Ovary (tissue), 9 donors: ENCODE results near the gene TTC7B. TPM values are rescaled to one million over a fixed set of nuclear protein-coding genes. Genes with fewer than 3 reads are reported as not detected.

Experiments used
- DNase-seq, 5 donors: peaks; one replicate each; pipeline ENCODE4 v3.0.0-alpha.2; 2019 to 2020
- H3K27ac ChIP-seq, 2 donors: fragments of 200-600 bp; one replicate each; pipeline versions ENCODE4 v1.5.1 to v1.8.0; 2019 to 2022
- H3K27me3 ChIP-seq: fragments of 200-600 bp; one replicate; pipeline ENCODE4 v1.8.0; 2022
- H3K36me3 ChIP-seq: fragments of 200-600 bp; sonication (generic); one replicate; pipeline ENCODE4 v1.5.1; 2019
- H3K4me1 ChIP-seq: one replicate; pipeline ENCODE4 v1.8.1; 2013; ENCODE audit warnings: mild to moderate bottlenecking, moderate library complexity; ENCODE audit not compliant: insufficient read depth
- H3K4me3 ChIP-seq: fragments of 200-600 bp; sonication (generic); one replicate; pipeline ENCODE4 v1.5.1; 2017
- H3K9me3 ChIP-seq, 2 donors: fragments of 200-600 bp in 1 of 2; sonication (generic) in 1 of 2; one replicate each; pipeline versions ENCODE4 v1.5.1 to v1.8.1; 2013 to 2019; ENCODE audit warnings: mild to moderate bottlenecking in 1 of 2, moderate library complexity in 1 of 2
- CTCF ChIP-seq, 3 donors: fragments of 450-650 bp in 2 of 3; fragments of 200-600 bp in 1 of 3; IDR thresholded peaks; one replicate each; pipeline versions ENCODE4 v1.5.1 to v1.8.0; 2016 to 2022; ENCODE audit warnings: antibody characterized with exemption in 3 of 3, mild to moderate bottlenecking in 1 of 3
- EP300 ChIP-seq: sonication (generic); formaldehyde crosslinking; IDR thresholded peaks from one replicate; pipeline ENCODE4 v1.6.1; 2017; ENCODE audit warnings: antibody characterized with exemption
- POLR2A ChIP-seq: fragments of 450-650 bp; IDR thresholded peaks from one replicate; pipeline ENCODE4 v1.6.1; 2017; ENCODE audit warnings: antibody characterized with exemption, mild to moderate bottlenecking, moderate library complexity
- WGBS, 3 donors: extraction: QIAGEN DNeasy Blood & Tissue Kit in 1 of 3; methylation state at CpG; one replicate each; pipeline versions ENCODE4 v1.1.5 to v1.1.7; 2013 to 2017; 5-methylcytosine and 5-hydroxymethylcytosine counted together
- intact Hi-C, 4 donors: fragments of 100-400 bp; cut with DNase I; formaldehyde crosslinking; loops; one replicate each; pipeline versions ENCODE4 v1.11.0 to v1.15.1; 2022 to 2023
- polyA plus RNA-seq, 2 donors: library from polyadenylated mRNA; stranded (reverse); fragments of 200-250 nt in 1 of 2; fragments of 350-450 nt in 1 of 2; fragmentation: Illumina TruSeq in 1 of 2; extraction: RNeasy Lipid Tissue Mini Kit (QIAGEN cat#74804) in 1 of 2; gene quantifications; one replicate each; pipeline ENCODE4 v1.2.3, GENCODE V29; 2013 to 2014
- total RNA-seq, 7 donors: library from RNA; depleted of rRNA in 2 of 7; stranded (reverse); fragments of >200 nt in 2 of 7; fragmentation: NEBNext Ultra II Directional in 3 of 7; extraction: Animal tissue kit (Norgen Biotek cat#: 25700) in 3 of 7; gene quantifications; one replicate each; pipeline versions ENCODE4 v1.1.0 to v1.2.4, GENCODE V29; 2016 to 2023
- donor health status: DM: no; HTN: no; CAD: no; lungs with moderate emphysema.
- donor health status: DM: no; HTN: no; CAD: no.
- donor health status: Bipolar disorder and iron deficiency.
- donor health status: DM: yes; HTN: yes; CAD: no.
- donor health status: DM: no; HTN: no; CAD: no.
- donor health status: DM: yes; HTN: yes; CAD: no.

Gene TTC7B
- total and polyA plus RNA-seq, 9 donors, result 18.2 to 39.5 (median 34.2) TPM

DNA sequence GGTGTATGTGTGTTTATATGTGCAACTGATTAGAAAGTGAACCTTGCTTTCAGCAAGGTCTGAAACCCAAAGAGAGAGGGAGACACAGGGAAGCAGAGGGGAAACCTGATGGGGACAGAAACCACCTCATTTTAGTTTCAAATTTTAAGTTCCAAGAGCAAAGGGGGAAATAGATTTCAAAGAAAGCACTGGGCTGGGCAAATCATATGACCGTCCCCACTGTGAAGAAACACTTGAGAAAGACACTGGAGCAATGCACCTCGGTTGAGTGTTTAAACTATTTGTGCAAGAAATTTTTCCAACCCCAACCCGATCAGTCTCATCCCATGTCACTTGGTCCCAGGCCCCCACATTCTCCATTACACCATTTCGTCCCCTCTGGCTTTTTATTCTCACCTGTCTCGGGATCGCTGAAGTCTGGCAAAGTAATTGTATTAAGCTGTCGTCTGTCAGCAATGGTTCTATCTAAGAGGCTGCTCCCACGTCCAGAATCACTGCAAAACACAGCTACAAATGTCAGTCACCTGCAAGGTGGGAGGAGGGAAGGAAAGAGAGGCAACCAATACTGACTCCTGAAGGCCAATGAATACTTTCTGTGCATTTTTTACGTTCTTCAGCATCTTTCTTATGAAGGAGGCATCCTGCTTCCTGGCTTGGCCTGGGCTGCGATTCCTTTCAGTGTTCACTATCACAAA, 205.7 kb downstream of the TTC7B start:
- Histone ChIP-seq H3K4me3 (no peak overlapping the region), H3K9me3 (no peaks in the 10 kb centered on the region), H3K27ac (no peak overlapping the region), H3K36me3 (no peaks in the 10 kb centered on the region), H3K4me1 (no peaks in the 10 kb centered on the region), H3K27me3 (no peaks in the 10 kb centered on the region)
- DNase-seq, result no peak
- 89 to 92% (median 92%) methylated on average over 10 of the region's 10 CpGs for WGBS, 3 donors
- TF ChIP-seq CTCF (IDR thresholded peaks at IDR 0.05) (no peak), POLR2A (no peak), EP300 (no peak)
- intact Hi-C loops, result no loop called here

- H3K27ac ChIP-seq, result no peak overlapping the region
- intact Hi-C loops, result no loop called here
These were observed 206.9 kb downstream of the TTC7B start for GRCh38 chr14:90609376-90609775.

GRCh38 chr14:90608929-90609341, 207.3 kb downstream of the TTC7B start:
- TF ChIP-seq EP300, result no peak
- no peak for TF ChIP-seq CTCF (IDR thresholded peaks at IDR 0.05)
- no peak for TF ChIP-seq POLR2A
- intact Hi-C loops, result no loop called here
- Histone ChIP-seq H3K9me3 (no peaks in the 10 kb centered on the region), H3K36me3 (no peaks in the 10 kb centered on the region), H3K27ac (no peak overlapping the region), H3K4me1 (no peaks in the 10 kb centered on the region), H3K4me3 (no peak overlapping the region), H3K27me3 (no peaks in the 10 kb centered on the region)
- WGBS, 3 donors, result 89 to 93% (median 90%) methylated on average over 7 of the region's 7 CpGs
- DNase-seq, result no peak

More at GRCh38 chr14:90609376-90609775, 206.9 kb downstream of the TTC7B start:
- H3K4me1 ChIP-seq, result no peaks in the 10 kb centered on the region
- 30 to 42% (median 39%) methylated on average over 2 of the region's 2 CpGs for WGBS, 3 donors
- no peaks in the 10 kb centered on the region for H3K36me3 ChIP-seq
- no peak for DNase-seq
- H3K27me3 ChIP-seq, result no peaks in the 10 kb centered on the region
- H3K4me3 ChIP-seq, result no peak overlapping the region
- no peaks in the 10 kb centered on the region for H3K9me3 ChIP-seq
- no peak for TF ChIP-seq CTCF (IDR thresholded peaks at IDR 0.05)
- no peak for TF ChIP-seq EP300
- TF ChIP-seq POLR2A, result no peak

GRCh38 chr14:90608281-90608680, 207.9 kb downstream of the TTC7B start:
- no peaks in the 10 kb centered on the region for H3K4me1 ChIP-seq
- no peak overlapping the region for H3K4me3 ChIP-seq
- H3K9me3 ChIP-seq, result no peaks in the 10 kb centered on the region
- TF ChIP-seq CTCF (IDR thresholded peaks at IDR 0.05) (no peak), EP300 (no peak), POLR2A (no peak)
- no peaks in the 10 kb centered on the region for H3K27me3 ChIP-seq
- intact Hi-C loops, result no loop called here
- H3K27ac ChIP-seq, result no peak overlapping the region
- DNase-seq, result no peak
- WGBS, 3 donors, result 83 to 95% (median 94%) methylated on average over 11 of the region's 11 CpGs
- no peaks in the 10 kb centered on the region for H3K36me3 ChIP-seq
